ENCODE measurements around the gene TM2D3.

The TM2D3 gene

GRCh38 chr15:101613130-101614000 lies 38.8 kb downstream of the TM2D3 start:
- TF ChIP-seq, protein P1, sequence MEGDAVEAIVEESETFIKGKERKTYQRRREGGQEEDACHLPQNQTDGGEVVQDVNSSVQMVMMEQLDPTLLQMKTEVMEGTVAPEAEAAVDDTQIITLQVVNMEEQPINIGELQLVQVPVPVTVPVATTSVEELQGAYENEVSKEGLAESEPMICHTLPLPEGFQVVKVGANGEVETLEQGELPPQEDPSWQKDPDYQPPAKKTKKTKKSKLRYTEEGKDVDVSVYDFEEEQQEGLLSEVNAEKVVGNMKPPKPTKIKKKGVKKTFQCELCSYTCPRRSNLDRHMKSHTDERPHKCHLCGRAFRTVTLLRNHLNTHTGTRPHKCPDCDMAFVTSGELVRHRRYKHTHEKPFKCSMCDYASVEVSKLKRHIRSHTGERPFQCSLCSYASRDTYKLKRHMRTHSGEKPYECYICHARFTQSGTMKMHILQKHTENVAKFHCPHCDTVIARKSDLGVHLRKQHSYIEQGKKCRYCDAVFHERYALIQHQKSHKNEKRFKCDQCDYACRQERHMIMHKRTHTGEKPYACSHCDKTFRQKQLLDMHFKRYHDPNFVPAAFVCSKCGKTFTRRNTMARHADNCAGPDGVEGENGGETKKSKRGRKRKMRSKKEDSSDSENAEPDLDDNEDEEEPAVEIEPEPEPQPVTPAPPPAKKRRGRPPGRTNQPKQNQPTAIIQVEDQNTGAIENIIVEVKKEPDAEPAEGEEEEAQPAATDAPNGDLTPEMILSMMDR (conservative IDR thresholded peaks at IDR 0.05; ENCODE audit: low read depth, low read length): no peak
- DNase-seq (ENCODE audit: low read depth): peak; percentile 63
- H3K4me3 ChIP-seq (ENCODE audit: low read depth, low read length): no peak overlapping the region

GRCh38 chr15:101612676-101613075 lies 39.5 kb downstream of the TM2D3 start:
- no peak for DNase-seq (ENCODE audit: low read depth)

DNA sequence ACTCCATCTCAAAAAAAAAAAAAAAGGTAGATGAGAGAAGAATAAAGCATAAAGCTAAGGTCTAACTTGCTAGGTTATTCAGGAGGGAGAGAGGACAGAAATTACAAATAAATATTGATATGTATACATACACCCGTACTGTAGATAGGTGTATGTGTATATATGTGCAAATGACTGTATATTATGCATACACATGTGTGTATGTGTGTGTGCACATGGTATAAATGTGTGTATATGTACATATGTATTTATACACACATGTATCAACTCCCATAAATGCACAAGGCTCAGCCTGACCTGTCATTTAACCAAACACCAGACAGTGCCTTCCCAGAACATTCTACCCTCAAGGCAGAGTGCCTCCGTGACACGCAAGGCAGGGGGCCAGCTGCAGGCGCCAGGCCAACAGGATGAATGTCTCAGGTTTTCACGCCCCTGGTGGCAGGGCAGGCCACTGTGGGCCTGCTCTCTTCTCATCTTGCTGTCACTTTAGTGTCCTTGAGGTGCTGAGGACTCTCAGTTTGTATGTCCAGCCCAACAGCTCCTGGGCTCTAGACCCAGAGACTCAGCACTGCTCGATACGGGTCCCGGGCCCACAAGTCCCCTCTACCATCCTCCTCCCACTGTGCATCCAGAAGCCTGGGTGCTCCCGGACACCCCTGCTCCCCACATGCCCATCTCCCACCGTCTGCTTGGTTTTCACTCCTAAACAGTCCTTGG lies 40.4 kb downstream of the TM2D3 start:
- H3K4me3 ChIP-seq (ENCODE audit: low read depth, low read length): no peak overlapping the region
- TF ChIP-seq, protein P1 (conservative IDR thresholded peaks at IDR 0.05; ENCODE audit: low read depth, low read length): no peak
- no peak for DNase-seq (ENCODE audit: low read depth)

More at GRCh38 chr15:101612676-101613075, 39.5 kb downstream of the TM2D3 start:
- no peak overlapping the region for H3K4me3 ChIP-seq (ENCODE audit: low read depth, low read length)
- TF ChIP-seq, protein P1 (conservative IDR thresholded peaks at IDR 0.05; ENCODE audit: low read depth, low read length): no peak

- no peak for DNase-seq (ENCODE audit: low read depth)
- no peak overlapping the region for H3K4me3 ChIP-seq (ENCODE audit: low read depth, low read length)
- TF ChIP-seq, protein P1 (conservative IDR thresholded peaks at IDR 0.05; ENCODE audit: low read depth, low read length): no peak
Observed at GRCh38 chr15:101611007-101611406, 41.2 kb downstream of the TM2D3 start.

GRCh38 chr15:101610611-101611000 lies 41.6 kb downstream of the TM2D3 start:
- no peak for DNase-seq (ENCODE audit: low read depth)
- H3K4me3 ChIP-seq (ENCODE audit: low read depth, low read length): no peak overlapping the region
- TF ChIP-seq, protein P1 (conservative IDR thresholded peaks at IDR 0.05; ENCODE audit: low read depth, low read length): no peak

- TF ChIP-seq, protein P1 (conservative IDR thresholded peaks at IDR 0.05; ENCODE audit: low read depth, low read length): no peak
Observed at GRCh38 chr15:101609742-101610610, 42.2 kb downstream of the TM2D3 start.

More at GRCh38 chr15:101609742-101610610, 42.2 kb downstream of the TM2D3 start:
- DNase-seq (ENCODE audit: low read depth): no peak
- no peak overlapping the region for H3K4me3 ChIP-seq (ENCODE audit: low read depth, low read length)

All from choroid plexus epithelial cell (primary cell).